Esophagus muscularis mucosa (tissue), 3 donors: ENCODE data around the gene RAB11A.

ENCODE experiments used
- POLR2A ChIP-seq: fragments of 450-650 bp; IDR thresholded peaks from one replicate; pipeline ENCODE4 v1.6.1; 2017; ENCODE audit warnings: antibody characterized with exemption, moderate library complexity, mild to moderate bottlenecking, low read depth
- POLR2AphosphoS5 ChIP-seq, 2 donors: sonication (generic); formaldehyde crosslinking; IDR thresholded peaks; one replicate each; pipeline ENCODE4 v1.6.1; 2017; ENCODE audit warnings: antibody characterized with exemption in 2 of 2
- TF ChIP-seq, protein P1 (sequence below), 3 experiments: fragments of 200-600 bp in 2 of 3; fragments of 450-650 bp in 1 of 3; sonication (generic) in 2 of 3; IDR thresholded peaks; one replicate each; pipeline ENCODE4 v1.5.1; 2017 to 2019; ENCODE audit warnings: antibody characterized with exemption in 3 of 3, mild to moderate bottlenecking in 2 of 3, moderate library complexity in 1 of 3

DNA sequence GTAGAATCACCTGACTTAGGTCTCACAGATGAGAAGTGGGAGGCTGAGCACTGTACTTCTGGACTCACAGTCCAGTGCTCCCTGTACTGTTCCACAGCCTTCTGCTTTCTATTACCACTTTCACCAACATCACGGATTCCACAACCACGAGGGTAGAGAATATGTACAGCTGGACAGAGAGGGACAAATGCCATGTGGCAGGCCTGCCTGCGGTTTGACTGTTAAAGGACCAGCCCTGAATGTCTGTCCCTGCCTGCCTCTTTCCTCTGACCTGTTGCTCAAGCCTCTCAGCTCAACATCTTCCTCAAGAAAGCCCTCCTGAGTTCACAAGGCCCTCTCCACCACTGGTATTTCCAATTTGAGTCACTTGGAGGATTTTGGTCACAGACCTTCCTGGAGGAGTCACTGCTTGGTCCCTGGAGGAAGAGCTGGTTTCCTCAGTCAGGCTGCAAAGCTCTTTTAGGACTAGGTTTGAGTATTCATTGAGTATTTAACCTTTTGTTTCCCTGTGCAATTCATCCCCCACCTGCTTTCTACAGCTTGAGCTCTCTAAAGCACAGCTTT lies 49.1 kb downstream of the RAB11A start:
- TF ChIP-seq, protein P1, sequence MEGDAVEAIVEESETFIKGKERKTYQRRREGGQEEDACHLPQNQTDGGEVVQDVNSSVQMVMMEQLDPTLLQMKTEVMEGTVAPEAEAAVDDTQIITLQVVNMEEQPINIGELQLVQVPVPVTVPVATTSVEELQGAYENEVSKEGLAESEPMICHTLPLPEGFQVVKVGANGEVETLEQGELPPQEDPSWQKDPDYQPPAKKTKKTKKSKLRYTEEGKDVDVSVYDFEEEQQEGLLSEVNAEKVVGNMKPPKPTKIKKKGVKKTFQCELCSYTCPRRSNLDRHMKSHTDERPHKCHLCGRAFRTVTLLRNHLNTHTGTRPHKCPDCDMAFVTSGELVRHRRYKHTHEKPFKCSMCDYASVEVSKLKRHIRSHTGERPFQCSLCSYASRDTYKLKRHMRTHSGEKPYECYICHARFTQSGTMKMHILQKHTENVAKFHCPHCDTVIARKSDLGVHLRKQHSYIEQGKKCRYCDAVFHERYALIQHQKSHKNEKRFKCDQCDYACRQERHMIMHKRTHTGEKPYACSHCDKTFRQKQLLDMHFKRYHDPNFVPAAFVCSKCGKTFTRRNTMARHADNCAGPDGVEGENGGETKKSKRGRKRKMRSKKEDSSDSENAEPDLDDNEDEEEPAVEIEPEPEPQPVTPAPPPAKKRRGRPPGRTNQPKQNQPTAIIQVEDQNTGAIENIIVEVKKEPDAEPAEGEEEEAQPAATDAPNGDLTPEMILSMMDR (IDR thresholded peaks at IDR 0.05): no peak
- TF ChIP-seq POLR2A (no peak), POLR2AphosphoS5 (IDR thresholded peaks at IDR 0.05) (no peak)
